SK-N-MC (cell line): ENCODE data around the gene MIDN.

Experiments
- EZH2 ChIP-seq: fragments of 200-600 bp; sonication (generic); IDR thresholded peaks from one replicate; pipeline ENCODE4 v1.6.1; 2017; ENCODE audit warnings: antibody characterized with exemption
- POLR2AphosphoS5 ChIP-seq: IDR thresholded peaks from 2 replicates; pipeline ENCODE4 v1.6.1; 2012; ENCODE audit warnings: mild to moderate bottlenecking, low read depth, low read length, borderline replicate concordance

GRCh38 chr19:1252821-1253513, 4.6 kb downstream of the MIDN start:
- no peak for TF ChIP-seq EZH2
- no peak; the same call in none of the 2 replicates for TF ChIP-seq POLR2AphosphoS5
